GM23338 (cell line): ENCODE data around the gene EPB41L4A.

Source experiments
- CTCF ChIP-seq, 2 experiments: fragments of 200-600 bp in 1 of 2; sonication (generic) in 1 of 2; conservative IDR thresholded peaks; 2 replicates each; pipeline versions ENCODE4 v1.5.1 to v1.6.1; 2016 to 2017; ENCODE audit warnings: antibody characterized with exemption in 2 of 2, low read depth in 2 of 2, mild to moderate bottlenecking in 2 of 2, moderate library complexity in 1 of 2
- EZH2 ChIP-seq: fragments of 200-600 bp; sonication (generic); IDR thresholded peaks from one replicate; pipeline ENCODE4 v1.8.0; 2017; ENCODE audit warnings: antibody characterized with exemption, mild to moderate bottlenecking, low read depth; ENCODE audit not compliant: unreplicated experiment
- EZH2phosphoT487 ChIP-seq: fragments of 200-600 bp; sonication (generic); IDR thresholded peaks from one replicate; pipeline ENCODE4 v1.8.1; 2018; ENCODE audit warnings: antibody characterized with exemption; ENCODE audit not compliant: unreplicated experiment
- JUNB ChIP-seq: IDR thresholded peaks from one replicate; pipeline ENCODE4 v1.6.1; 2016; ENCODE audit warnings: antibody characterized with exemption; ENCODE audit not compliant: unreplicated experiment
- POLR2AphosphoS5 ChIP-seq: IDR thresholded peaks from 2 replicates; pipeline ENCODE4 v1.6.1; 2016; ENCODE audit warnings: antibody characterized with exemption, low read depth
- STAT1 ChIP-seq: IDR thresholded peaks from one replicate; pipeline ENCODE4 v1.6.1; 2016; ENCODE audit warnings: antibody characterized with exemption; ENCODE audit not compliant: unreplicated experiment
- ZNF331 ChIP-seq: fragments of 250-450 bp; sonication (Bioruptor Pico); IDR thresholded peaks from 2 replicates; pipeline ENCODE4 v1.5.0; 2020; ENCODE audit warnings: low read depth, mild to moderate bottlenecking, moderate library complexity
- TF ChIP-seq, protein P1 (sequence below): IDR thresholded peaks from one replicate; pipeline ENCODE4 v1.6.1; 2018; ENCODE audit warnings: antibody characterized with exemption; ENCODE audit not compliant: unreplicated experiment

DNA sequence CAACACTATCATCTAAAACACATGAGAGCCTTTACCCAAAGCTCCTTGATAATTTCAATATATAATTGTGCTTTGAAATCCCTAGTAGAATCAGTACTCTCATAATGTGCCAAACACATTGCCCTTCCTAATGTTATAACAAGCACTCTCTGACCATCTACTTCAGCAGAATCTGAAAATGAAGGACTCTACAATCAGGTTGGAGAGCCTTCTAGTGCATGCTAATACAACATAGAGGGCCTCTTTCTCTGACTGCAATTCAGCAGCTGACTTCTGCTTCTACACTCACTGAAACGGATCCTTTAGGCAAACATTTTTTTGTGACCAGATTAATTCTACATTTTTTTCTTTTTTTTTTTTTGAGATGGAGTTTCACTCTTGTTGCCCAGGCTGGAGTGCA lies 155.6 kb downstream of the EPB41L4A start:
- TF ChIP-seq CTCF (conservative IDR thresholded peaks at IDR 0.05; ENCODE audit: low read depth in 2 of 2) (no peak), POLR2AphosphoS5 (no peak), EZH2 (no peak), JUNB (no peak), STAT1 (no peak), EZH2phosphoT487 (no peak), ZNF331 (CRISPR knock-in tag) (no peak)
- TF ChIP-seq, protein P1, sequence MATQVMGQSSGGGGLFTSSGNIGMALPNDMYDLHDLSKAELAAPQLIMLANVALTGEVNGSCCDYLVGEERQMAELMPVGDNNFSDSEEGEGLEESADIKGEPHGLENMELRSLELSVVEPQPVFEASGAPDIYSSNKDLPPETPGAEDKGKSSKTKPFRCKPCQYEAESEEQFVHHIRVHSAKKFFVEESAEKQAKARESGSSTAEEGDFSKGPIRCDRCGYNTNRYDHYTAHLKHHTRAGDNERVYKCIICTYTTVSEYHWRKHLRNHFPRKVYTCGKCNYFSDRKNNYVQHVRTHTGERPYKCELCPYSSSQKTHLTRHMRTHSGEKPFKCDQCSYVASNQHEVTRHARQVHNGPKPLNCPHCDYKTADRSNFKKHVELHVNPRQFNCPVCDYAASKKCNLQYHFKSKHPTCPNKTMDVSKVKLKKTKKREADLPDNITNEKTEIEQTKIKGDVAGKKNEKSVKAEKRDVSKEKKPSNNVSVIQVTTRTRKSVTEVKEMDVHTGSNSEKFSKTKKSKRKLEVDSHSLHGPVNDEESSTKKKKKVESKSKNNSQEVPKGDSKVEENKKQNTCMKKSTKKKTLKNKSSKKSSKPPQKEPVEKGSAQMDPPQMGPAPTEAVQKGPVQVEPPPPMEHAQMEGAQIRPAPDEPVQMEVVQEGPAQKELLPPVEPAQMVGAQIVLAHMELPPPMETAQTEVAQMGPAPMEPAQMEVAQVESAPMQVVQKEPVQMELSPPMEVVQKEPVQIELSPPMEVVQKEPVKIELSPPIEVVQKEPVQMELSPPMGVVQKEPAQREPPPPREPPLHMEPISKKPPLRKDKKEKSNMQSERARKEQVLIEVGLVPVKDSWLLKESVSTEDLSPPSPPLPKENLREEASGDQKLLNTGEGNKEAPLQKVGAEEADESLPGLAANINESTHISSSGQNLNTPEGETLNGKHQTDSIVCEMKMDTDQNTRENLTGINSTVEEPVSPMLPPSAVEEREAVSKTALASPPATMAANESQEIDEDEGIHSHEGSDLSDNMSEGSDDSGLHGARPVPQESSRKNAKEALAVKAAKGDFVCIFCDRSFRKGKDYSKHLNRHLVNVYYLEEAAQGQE: no peak
